Mammary epithelial cell (primary cell): ENCODE data around the gene SMYD3.

ENCODE experiments used
- EZH2 ChIP-seq: IDR thresholded peaks from 2 replicates; pipeline ENCODE4 v1.6.1; 2012; ENCODE audit warnings: low read length, inconsistent platforms, borderline replicate concordance
- TF ChIP-seq, protein P1 (sequence below), 2 donors: IDR thresholded peaks in 1 of 2; conservative IDR thresholded peaks in 1 of 2; 2 replicates each; pipeline ENCODE4 v1.5.1; 2011 to 2012; ENCODE audit warnings: inconsistent platforms in 2 of 2, low read length in 2 of 2, mild to moderate bottlenecking in 2 of 2, control low read depth in 1 of 2, low read depth in 1 of 2; ENCODE audit not compliant: insufficient read depth in 1 of 2; ENCODE audit errors: extremely low read depth in 1 of 2

DNA sequence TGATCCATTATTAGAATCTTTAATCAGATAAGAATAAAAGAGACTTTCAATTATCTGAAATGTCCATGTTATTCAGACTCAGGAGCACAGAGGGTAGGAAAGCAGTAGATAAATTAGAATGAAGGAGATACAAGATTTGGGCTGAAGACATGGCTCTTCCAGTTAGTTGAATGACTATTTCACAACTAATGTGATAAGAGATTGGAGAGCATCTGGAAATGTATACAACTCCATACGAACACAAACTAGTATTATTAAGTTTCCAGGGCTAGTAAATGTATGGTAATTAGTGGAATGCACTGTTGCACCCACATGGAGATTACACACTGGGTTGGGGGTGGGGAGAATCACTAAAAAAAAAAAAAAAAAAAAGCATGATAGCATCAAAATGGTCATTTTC is 734.3 kb downstream of the SMYD3 start:
- TF ChIP-seq, protein P1, sequence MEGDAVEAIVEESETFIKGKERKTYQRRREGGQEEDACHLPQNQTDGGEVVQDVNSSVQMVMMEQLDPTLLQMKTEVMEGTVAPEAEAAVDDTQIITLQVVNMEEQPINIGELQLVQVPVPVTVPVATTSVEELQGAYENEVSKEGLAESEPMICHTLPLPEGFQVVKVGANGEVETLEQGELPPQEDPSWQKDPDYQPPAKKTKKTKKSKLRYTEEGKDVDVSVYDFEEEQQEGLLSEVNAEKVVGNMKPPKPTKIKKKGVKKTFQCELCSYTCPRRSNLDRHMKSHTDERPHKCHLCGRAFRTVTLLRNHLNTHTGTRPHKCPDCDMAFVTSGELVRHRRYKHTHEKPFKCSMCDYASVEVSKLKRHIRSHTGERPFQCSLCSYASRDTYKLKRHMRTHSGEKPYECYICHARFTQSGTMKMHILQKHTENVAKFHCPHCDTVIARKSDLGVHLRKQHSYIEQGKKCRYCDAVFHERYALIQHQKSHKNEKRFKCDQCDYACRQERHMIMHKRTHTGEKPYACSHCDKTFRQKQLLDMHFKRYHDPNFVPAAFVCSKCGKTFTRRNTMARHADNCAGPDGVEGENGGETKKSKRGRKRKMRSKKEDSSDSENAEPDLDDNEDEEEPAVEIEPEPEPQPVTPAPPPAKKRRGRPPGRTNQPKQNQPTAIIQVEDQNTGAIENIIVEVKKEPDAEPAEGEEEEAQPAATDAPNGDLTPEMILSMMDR (conservative IDR thresholded peaks at IDR 0.05 in 1 of 2, IDR thresholded peaks at IDR 0.05 in 1 of 2; ENCODE audit: extremely low read depth in 1 of 2, insufficient read depth in 1 of 2, low read depth in 1 of 2, low read length in 2 of 2): no peak
- TF ChIP-seq EZH2: no peak
